ENCODE results near the gene CENPH. TPM values are rescaled to one million over a fixed set of nuclear protein-coding genes. Genes with fewer than 3 reads are reported as not detected.
A peak's percentile ranks its signal among the peaks of the same experiment; 100 is the strongest.
"Not testable (repeated sequence)": the region's sequence is repeated elsewhere in the genome, so short reads cannot be mapped to it uniquely, and the experiment has no call there.

CENPH gene, protein sequence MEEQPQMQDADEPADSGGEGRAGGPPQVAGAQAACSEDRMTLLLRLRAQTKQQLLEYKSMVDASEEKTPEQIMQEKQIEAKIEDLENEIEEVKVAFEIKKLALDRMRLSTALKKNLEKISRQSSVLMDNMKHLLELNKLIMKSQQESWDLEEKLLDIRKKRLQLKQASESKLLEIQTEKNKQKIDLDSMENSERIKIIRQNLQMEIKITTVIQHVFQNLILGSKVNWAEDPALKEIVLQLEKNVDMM
- total RNA-seq (2014; rRNA removed; shearing (Covaris generic)): 41.7 and 45.8 TPM in 2 replicates

DNA sequence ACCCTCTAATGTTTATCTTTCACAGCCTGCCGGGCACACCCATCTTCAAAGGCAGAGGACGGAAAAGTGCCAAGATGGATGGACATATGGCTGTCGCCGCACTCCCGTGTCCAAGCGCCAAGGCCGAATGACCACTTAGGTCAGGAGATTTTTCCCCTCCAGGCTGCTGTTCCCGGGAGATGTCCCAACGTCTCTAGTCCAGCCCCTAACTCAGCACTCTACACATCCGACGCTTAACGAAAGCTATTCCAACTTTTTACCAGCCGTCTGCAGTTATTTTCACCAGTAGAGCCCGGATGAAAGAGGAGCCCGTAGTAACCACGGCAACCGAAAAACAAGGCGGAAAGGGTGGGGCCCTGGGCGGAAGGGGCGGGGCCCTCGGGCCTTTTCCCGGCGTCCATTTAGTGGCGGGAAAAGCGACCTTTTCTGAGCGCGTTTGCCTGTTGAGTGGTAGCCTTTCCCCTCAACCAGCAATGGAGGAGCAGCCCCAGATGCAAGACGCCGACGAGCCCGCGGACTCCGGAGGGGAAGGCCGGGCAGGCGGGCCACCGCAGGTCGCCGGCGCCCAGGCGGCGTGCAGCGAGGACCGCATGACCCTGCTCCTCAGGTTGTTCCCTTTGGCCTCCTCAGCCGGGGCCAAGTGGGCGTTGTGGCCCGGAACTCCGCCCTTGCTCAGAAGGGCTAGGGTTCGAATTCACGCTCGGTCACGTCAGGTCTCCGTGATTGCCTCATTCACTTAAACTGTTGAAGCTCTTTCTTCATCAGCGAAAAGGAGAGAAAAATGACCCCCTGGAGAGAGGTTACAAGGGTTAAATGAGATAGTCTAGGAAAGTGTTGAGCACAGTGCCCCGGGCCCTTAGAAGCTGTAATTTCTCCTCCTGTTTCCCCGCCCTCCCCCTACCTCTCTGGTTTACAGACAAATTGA is at the start of gene CENPH:
Gene CENPH (plus strand): TSS at position 422 of the 925 bp plus-strand sequence. CDS start 52 bp downstream, at position 474.
- peak; percentile 76 for DNase-seq (ENCODE audit: low spot score)

DNA sequence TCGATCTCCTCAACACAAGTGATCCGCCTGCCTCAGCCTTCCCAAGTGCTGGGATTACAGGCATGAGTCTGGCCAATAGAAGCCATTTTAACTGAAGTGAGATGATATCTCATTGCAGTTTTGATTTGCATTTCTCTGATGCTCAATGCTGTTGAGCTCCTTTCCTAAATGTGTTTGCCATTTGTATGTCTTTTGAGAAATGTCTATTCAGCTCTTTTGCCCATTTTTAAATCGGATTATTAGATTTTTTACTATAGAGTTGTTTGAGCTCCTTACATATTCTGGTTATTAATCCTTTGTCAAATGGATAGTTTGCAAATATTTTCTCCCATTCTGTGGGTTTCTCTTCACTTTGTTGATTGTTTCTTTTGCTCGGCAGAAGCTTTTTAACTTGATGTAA is 49.1 kb upstream of the CENPH start:
- DNase-seq (ENCODE audit: low spot score): not testable (repeated sequence)

- no peak for DNase-seq (ENCODE audit: low spot score)
Measured at GRCh38 chr5:69140827-69141226, 48.6 kb upstream of the CENPH start.

DNA sequence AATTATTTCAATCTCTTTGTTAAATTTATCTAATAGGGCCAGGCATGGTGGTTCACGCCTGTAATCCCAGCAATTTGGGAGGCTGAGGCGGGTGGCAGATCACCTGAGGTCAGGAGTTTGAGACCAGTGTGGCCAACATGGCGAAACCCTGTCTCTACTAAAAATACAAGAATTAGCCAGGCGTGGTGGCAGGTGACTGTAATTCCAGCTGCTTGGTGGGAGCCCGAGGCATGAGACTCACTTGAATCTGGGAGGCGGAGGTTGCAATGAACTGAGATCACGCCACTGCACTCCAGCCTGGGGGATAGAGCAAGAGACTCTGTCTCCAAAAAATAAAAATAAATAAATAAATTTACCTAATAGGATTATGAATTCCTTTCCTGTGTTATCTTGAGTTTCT is 40.8 kb upstream of the CENPH start:
- not testable (repeated sequence) for DNase-seq (ENCODE audit: low spot score)

- no peak for DNase-seq (ENCODE audit: low spot score)
Measured at GRCh38 chr5:69148981-69149675, 40.3 kb upstream of the CENPH start.

- no peak for DNase-seq (ENCODE audit: low spot score)
Measured at GRCh38 chr5:69149676-69150010, 39.7 kb upstream of the CENPH start.

GRCh38 chr5:69152731-69153130 is 36.7 kb upstream of the CENPH start:
- no peak for DNase-seq (ENCODE audit: low spot score)

GRCh38 chr5:69156456-69156855 is 32.9 kb upstream of the CENPH start:
- no peak for DNase-seq (ENCODE audit: low spot score)

DNA sequence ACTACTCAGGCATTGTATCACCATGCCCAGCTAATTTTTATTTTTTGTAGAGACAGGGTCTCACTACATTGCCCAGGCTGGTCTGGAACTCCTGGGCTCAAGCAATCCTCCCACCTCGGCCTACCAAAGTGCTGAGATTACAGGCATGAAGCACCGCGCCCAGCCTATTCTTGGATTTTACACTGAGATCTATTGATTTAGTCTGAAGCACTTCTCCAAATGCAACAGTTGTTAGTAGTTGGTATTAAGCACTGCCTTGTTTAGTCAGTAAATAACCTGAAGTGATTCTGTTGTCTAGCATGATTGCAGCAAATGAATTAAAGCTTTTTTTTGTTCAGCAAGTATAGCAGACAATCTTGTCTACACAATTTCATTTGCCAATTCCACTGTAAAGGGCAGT is 31.3 kb upstream of the CENPH start:
- no peak for DNase-seq (ENCODE audit: low spot score)

DNA sequence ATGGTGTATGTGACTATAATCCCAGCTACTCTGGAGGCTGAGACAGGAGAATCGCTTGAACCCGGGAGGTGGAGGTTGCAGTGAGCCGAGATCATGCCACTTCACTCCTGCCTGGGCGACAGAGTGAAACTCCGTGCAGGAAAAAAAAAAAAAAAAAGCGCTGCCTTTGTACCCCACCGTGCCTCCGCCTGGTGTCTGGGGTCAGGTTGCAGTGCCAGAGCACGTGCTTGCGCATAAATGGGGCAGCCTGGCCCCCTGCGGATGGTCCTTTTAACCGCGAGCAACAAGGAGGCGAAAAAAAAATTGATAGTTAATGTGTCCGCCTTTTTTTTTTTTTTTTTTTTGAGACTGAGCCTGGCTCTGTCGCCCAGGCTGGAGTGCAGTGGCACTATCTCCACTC is 28.7 kb upstream of the CENPH start:
- DNase-seq (ENCODE audit: low spot score): no peak

GRCh38 chr5:69166686-69167492 is 22.5 kb upstream of the CENPH start, which contains the start of gene CCNB1:
Gene CCNB1 (plus strand): TSS chr5:69167150. CDS start chr5:69167263, 113 bp downstream.
- peak; percentile 97 for DNase-seq (ENCODE audit: low spot score)

- DNase-seq (ENCODE audit: low spot score): no peak
Measured at GRCh38 chr5:69167493-69167855, 21.9 kb upstream of the CENPH start.

DNA sequence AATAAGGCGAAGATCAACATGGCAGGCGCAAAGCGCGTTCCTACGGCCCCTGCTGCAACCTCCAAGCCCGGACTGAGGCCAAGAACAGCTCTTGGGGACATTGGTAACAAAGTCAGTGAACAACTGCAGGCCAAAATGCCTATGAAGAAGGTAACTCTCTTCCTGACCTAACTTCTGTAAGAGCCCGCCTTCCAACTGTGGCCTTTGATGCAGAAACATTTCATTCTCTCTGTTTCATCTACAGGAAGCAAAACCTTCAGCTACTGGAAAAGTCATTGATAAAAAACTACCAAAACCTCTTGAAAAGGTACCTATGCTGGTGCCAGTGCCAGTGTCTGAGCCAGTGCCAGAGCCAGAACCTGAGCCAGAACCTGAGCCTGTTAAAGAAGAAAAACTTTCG is 21.5 kb upstream of the CENPH start:
- no peak for DNase-seq (ENCODE audit: low spot score)

DNA sequence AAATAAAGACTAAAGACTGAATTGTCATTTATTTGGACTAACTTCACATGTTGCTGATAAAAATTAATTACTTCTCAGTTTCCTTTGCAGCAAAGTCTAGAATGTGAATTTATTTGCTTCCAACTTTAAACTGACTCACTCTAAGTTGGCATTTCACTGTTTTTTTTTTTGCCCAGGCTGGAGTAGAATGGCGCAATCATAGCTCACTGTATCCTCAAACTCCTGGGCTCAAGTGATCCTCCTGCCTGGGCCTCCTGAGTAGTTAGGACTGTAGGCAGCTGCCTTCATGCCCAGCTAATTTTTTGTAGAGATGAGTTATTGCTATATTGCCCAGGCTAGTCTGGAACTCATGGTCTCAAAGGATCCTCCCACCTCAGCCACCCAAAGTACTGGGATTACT is 18.9 kb upstream of the CENPH start:
- no peak for DNase-seq (ENCODE audit: low spot score)

DNA sequence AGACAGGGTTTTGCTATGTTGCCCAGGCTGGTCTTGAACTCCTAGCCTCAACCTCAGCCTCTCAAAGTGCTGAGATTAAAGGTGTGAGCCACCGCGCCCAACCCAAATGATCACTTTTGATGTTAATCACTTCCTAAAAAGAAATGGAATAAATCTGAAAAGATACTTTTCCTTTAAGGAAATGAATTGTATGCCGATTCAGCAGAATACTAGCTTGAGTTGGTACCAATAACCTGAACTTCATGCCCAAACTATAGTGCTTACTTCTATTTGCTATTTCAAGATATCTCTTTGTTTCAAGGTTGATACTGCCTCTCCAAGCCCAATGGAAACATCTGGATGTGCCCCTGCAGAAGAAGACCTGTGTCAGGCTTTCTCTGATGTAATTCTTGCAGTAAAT is 18.4 kb upstream of the CENPH start:
- no peak for DNase-seq (ENCODE audit: low spot score)

DNA sequence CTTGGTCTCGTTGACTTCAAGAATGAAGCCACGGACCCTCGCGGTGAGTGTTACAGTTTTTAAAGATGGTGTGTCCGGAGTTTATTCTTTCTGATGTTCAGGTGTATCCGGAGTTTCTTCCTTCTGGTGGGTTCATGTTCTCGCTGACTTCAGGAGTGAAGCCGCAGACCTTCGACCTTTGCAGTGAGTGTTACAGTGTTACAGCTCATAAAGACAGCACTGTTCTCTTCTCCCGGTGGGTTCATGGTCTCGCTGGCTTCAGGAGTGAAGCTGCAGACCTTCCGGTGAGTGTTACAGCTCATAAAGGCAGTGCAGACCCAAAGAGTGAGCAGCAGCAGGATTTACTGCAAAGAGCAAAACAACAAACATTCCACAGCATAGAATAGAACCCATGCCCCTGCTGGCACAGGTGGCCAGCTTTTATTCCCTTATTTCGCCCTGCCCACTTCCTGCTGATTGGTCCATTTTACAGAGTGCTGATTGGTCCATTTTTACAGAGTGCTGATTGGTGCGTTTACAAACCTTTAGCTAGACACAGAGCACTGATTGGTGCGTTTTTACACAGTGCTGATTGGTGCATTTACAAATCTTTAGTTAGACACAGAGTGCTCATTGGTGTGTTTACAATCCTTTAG is 7.6 kb upstream of the CENPH start:
- DNase-seq (ENCODE audit: low spot score): not testable (repeated sequence)

- DNase-seq (ENCODE audit: low spot score): no peak
Measured at GRCh38 chr5:69184621-69185020, 4.8 kb upstream of the CENPH start.

DNA sequence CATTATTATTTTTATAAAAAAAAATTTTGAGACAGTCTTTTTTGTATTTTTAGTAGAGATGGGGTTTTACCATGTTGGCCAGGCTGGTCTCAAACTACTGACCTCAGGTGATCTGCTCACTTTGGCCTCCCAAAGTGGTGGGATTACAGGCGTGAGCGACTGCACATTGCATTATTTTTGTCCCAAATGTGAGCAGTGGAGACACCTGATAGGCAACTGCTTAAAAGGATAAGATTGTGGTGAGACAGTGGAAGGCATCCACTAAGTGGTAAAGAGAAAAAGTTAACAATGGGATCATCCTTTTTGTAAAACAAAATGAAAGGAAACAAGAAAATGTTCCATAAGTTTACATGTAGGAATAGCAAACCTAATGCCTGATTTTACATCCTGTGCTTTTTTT is 2.0 kb upstream of the CENPH start:
- DNase-seq (ENCODE audit: low spot score): no peak

DNA sequence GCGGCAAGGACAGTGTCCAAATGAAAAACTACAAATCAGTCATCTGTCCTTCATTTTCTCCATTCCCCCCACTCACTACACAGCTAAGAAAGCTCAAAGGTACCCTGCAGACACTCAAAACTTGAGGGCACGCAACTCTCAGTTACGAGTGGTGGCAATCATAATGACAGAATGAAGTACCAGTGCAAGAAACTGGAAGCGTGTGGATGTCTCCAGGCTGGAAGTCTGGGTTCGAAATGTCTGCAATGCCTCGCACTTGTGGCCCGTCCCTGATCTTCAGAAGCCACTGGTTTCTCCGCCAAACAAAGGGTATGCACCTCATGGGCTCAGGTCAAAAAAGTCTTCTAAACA is 597 bp upstream of the CENPH start:
- no peak for DNase-seq (ENCODE audit: low spot score)

DNA sequence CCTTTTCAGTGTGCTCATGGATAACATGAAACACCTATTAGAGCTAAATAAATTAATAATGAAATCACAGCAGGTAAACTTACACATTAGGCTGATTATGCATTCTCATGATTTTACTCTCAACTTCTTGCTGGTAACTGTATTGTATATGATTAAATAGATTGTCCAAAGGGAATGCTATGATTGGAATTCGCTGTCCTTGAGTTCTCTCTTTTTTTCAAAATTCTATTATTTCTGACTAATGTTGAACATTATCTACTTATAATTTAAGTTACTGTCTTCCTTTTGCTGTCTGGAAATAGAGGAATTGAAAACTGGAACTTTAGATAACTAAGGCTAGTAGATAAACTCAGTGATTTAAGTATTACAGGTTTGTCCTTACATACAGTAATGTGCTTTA is 13.1 kb downstream of the CENPH start:
- no peak for DNase-seq (ENCODE audit: low spot score)

DNA sequence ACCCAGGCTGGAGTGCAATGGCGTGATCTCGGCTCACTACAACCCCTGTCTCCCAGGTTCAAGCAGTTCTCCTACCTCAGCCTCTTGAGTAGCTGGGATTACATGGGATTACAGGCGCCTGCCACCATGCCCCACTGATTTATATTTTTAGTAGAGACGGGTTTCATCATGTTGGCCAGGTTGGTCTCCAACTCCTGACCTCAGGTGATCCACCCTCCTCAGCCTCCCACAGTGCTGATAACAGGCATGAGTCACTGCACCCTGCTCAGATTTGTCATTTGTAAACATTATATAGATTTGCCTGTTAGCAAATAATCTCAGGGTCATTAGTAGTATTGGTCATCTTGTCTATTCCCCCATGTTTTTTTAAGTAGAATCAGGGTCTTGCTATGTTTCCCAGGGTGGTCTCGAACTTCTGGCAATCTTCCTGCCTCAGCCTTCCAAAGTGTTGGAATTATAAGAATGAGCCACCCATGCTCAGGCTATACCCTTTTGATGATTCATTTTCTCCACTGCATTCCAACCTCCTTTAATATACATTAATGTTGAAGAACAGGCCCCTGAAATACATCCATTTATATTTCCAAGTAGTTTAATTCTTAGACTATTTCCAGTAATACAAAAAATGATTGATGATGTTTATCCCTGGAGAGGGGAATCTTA is 17.3 kb downstream of the CENPH start:
- DNase-seq (ENCODE audit: low spot score): no peak
